IMR-90 (cell line): ENCODE data around the gene KRABD2.

Source experiments
- ATAC-seq: fragments of 200-7000 bp; cut with Tn5 transposase; 2 replicates; pipeline ENCODE4 v1.9.1; 2020; ENCODE audit warnings: low read depth, mild to moderate bottlenecking, moderate library complexity
- BruUV-seq: library from RNA; stranded (reverse); fragments of 400-500 nt; replicated peaks from 2 replicates; lab custom pipeline; 2021; lab: Mats Ljungman, UMichigan
- CTCF ChIA-PET: fragments of 300-600 bp; formaldehyde crosslinking; extraction: SDS; loops from one replicate; lab custom pipeline; 2021; ENCODE audit warnings: antibody characterized with exemption; lab: Yijun Ruan, JAX
- POLR2A ChIA-PET: fragments of 300-600 bp; sonication (Branson Sonifier 250); formaldehyde crosslinking; loops from one replicate; lab custom pipeline; 2022; ENCODE audit warnings: antibody characterized with exemption; ENCODE audit not compliant: unreplicated experiment; lab: Charles Lee
- DNase-seq: peaks from one replicate; pipeline ENCODE4 v3.0.0; 2013
- H2AFZ ChIP-seq: replicated peaks from 2 replicates; pipeline ENCODE3; 2013; ENCODE audit warnings: low read length, mild to moderate bottlenecking; ENCODE audit not compliant: poor library complexity
- H2AK5ac ChIP-seq: 2 replicates; pipeline ENCODE4 v1.6.1; 2013; ENCODE audit warnings: low read depth, low read length, inconsistent platforms
- H2AK9ac ChIP-seq: replicated peaks from 2 replicates; pipeline ENCODE3; 2013; ENCODE audit warnings: mild to moderate bottlenecking, low read depth, low read length, moderate library complexity; ENCODE audit not compliant: poor library complexity
- H2BK120ac ChIP-seq: 2 replicates; pipeline ENCODE4 v1.6.1; 2013; ENCODE audit warnings: low read depth, low read length, inconsistent platforms
- H2BK15ac ChIP-seq: 3 replicates; pipeline ENCODE4 v1.6.1; 2013; ENCODE audit warnings: low read depth, low read length, inconsistent platforms
- H2BK20ac ChIP-seq: 2 replicates; pipeline ENCODE4 v1.6.1; 2013; ENCODE audit warnings: low read depth, mild to moderate bottlenecking, inconsistent platforms, low read length, moderate library complexity
- H2BK5ac ChIP-seq: 2 replicates; pipeline ENCODE4 v1.6.1; 2013; ENCODE audit warnings: mild to moderate bottlenecking, low read depth, low read length, inconsistent platforms; ENCODE audit not compliant: poor library complexity, severe bottlenecking
- H3K14ac ChIP-seq: replicated peaks from 2 replicates; pipeline ENCODE4 v1.6.1; 2013; ENCODE audit warnings: low read depth, low read length, inconsistent platforms
- H3K18ac ChIP-seq: 2 replicates; pipeline ENCODE4 v1.6.1; 2013; ENCODE audit warnings: low read depth, low read length, control low read depth
- H3K23ac ChIP-seq: 2 replicates; pipeline ENCODE4 v1.6.1; 2013; ENCODE audit warnings: low read depth, low read length, inconsistent platforms
- H3K27ac ChIP-seq: 2 replicates; pipeline ENCODE4 v1.5.1; 2013; ENCODE audit warnings: mild to moderate bottlenecking, control low read depth, low read length; ENCODE audit not compliant: insufficient read depth
- H3K27me3 ChIP-seq: 2 replicates; pipeline ENCODE4 v1.6.1; 2013; ENCODE audit warnings: low read length; ENCODE audit not compliant: control insufficient read depth, insufficient read depth
- H3K36me3 ChIP-seq: 2 replicates; pipeline ENCODE4 v1.6.1; 2013; ENCODE audit warnings: low read length, mixed read lengths; ENCODE audit not compliant: control insufficient read depth, insufficient read depth
- H3K4ac ChIP-seq: 2 replicates; pipeline ENCODE4 v1.6.1; 2013; ENCODE audit warnings: low read depth, low read length, inconsistent platforms
- H3K4me1 ChIP-seq: 2 replicates; pipeline ENCODE4 v1.6.1; 2013; ENCODE audit warnings: low read length, mixed read lengths; ENCODE audit not compliant: control insufficient read depth, insufficient read depth
- H3K4me2 ChIP-seq: 2 replicates; pipeline ENCODE4 v1.6.1; 2013; ENCODE audit warnings: low read depth, mild to moderate bottlenecking, control low read depth, low read length, moderate library complexity
- H3K4me3 ChIP-seq: 2 replicates; pipeline ENCODE4 v1.5.1; 2013; ENCODE audit warnings: low read depth, mild to moderate bottlenecking, control low read depth, low read length, moderate library complexity; ENCODE audit not compliant: insufficient read depth
- H3K56ac ChIP-seq: 2 replicates; pipeline ENCODE4 v1.6.1; 2013; ENCODE audit warnings: low read length, inconsistent platforms; ENCODE audit not compliant: insufficient read depth; ENCODE audit errors: extremely low read depth
- H3K79me1 ChIP-seq, 2 experiments: 2 replicates each; pipeline ENCODE4 v1.6.1; 2013; ENCODE audit warnings: low read length in 2 of 2, inconsistent platforms in 1 of 2, low read depth in 1 of 2
- H3K9ac ChIP-seq: 2 replicates; pipeline ENCODE4 v1.6.1; 2013; ENCODE audit warnings: low read depth, low read length, control low read depth
- H3K9me1 ChIP-seq: 2 replicates; pipeline ENCODE4 v1.6.1; 2013; ENCODE audit warnings: low read length, inconsistent platforms; ENCODE audit not compliant: insufficient read depth
- H3K9me3 ChIP-seq: 2 replicates; pipeline ENCODE4 v1.6.1; 2013; ENCODE audit warnings: low read length; ENCODE audit not compliant: control insufficient read depth, insufficient read depth
- H4K20me1 ChIP-seq: 2 replicates; pipeline ENCODE4 v1.6.1; 2013; ENCODE audit warnings: low read length, inconsistent platforms; ENCODE audit not compliant: insufficient read depth
- H4K5ac ChIP-seq: 2 replicates; pipeline ENCODE4 v1.6.1; 2013; ENCODE audit warnings: mild to moderate bottlenecking, low read depth, low read length, control low read depth
- H4K8ac ChIP-seq, 2 experiments: 2 replicates each; pipeline ENCODE4 v1.6.1; 2013; ENCODE audit warnings: low read depth in 2 of 2, low read length in 2 of 2, control low read depth in 1 of 2, inconsistent platforms in 1 of 2
- H4K91ac ChIP-seq: 2 replicates; pipeline ENCODE4 v1.6.1; 2013; ENCODE audit warnings: low read depth, low read length, inconsistent platforms; ENCODE audit not compliant: insufficient read depth
- CTCF ChIP-seq: conservative IDR thresholded peaks from 2 replicates; pipeline ENCODE4 v1.5.1; 2012; ENCODE audit warnings: mild to moderate bottlenecking, low read depth, low read length, improper control_type of control experiment
- MXI1 ChIP-seq: IDR thresholded peaks from 2 replicates; pipeline ENCODE4 v1.6.1; 2012; ENCODE audit warnings: low read depth, mild to moderate bottlenecking, low read length, moderate library complexity, borderline replicate concordance
- WGBS, 2 experiments: methylation state at CpG; one replicate each; pipeline versions ENCODE4 v1.1.5 to v1.1.7; 2013; ENCODE audit warnings: missing lambda C conversion rate in 2 of 2; ENCODE audit not compliant: insufficient read length in 1 of 2; ENCODE audit errors: extremely low coverage in 2 of 2; 5-methylcytosine and 5-hydroxymethylcytosine counted together
- dilution Hi-C: fragments of 300-500 bp; cut with HindIII; formaldehyde crosslinking; loops from one replicate; pipeline ENCODE4 v1.14.3; 2018; ENCODE audit warnings: low sequenced_read_pairs; ENCODE audit not compliant: unreplicated experiment
- in situ Hi-C: fragments of 300-500 bp; cut with MboI; formaldehyde crosslinking; loops from 3 replicates; pipeline ENCODE4 v1.14.3; 2019; ENCODE audit warnings: low sequenced_read_pairs, inconsistent platforms, mixed read lengths
- intact Hi-C: fragments of 100-400 bp; cut with micrococcal nuclease; formaldehyde crosslinking; loops from 2 replicates; pipeline ENCODE4 v1.10.0; 2022

Gene KRABD2

DNA sequence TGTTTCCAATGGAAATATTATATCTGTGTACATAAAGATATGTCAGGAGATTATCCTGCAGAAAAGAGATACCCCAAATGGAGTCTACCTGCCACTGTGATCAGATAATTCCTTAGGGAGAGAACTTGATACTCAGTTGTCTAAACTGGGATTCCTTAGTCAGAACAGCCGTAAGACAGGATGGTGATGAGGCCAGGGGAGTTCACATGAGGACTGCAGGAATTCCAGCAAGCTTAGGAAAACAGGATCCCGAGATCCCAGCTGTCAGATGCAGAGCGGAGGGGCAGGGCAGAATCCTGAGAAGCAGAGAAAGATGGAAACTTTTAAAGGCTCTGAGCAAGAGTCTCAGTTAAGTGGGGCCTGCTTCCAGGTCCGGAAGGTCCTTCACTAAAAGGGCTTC, 4.7 kb downstream of the KRABD2 start:
- 81% methylated on average over 3 of the region's 4 CpGs; no CpG with 5 or more reads in 1 of the 2 experiments for WGBS, 2 experiments
- dilution Hi-C loops, result no loop called here
- H2AFZ ChIP-seq, result no peak overlapping the region

More for the DNA sequence above, 4.7 kb downstream of the KRABD2 start:
- ATAC-seq (no peak), DNase-seq (peak; percentile 45)
- no peak overlapping the region for H3K4me3 ChIP-seq
- TF ChIP-seq MXI1 (no peak), CTCF (no peak)
- BruUV-seq, result no TSS peak
- H3K23ac ChIP-seq, result no peak overlapping the region
- H2AK5ac ChIP-seq, result no peak overlapping the region
- no peak overlapping the region for H4K91ac ChIP-seq
- intact Hi-C loops (no loop called here), in situ Hi-C loops (no loop called here)
- H2BK20ac ChIP-seq, result no peak overlapping the region
- no peak overlapping the region for H2BK5ac ChIP-seq
- peaks cover 14% of the 10 kb centered on the region for H3K36me3 ChIP-seq
- H2BK120ac ChIP-seq, result no peak overlapping the region
- peaks cover 8 to 14% of the 10 kb centered on the region in 2 experiments for H3K79me1 ChIP-seq
- no peak overlapping the region for H3K4me2 ChIP-seq
- H3K14ac ChIP-seq, result no peak overlapping the region
- no peak overlapping the region for H3K27ac ChIP-seq
- H3K9me1 ChIP-seq, result peaks cover 9% of the 10 kb centered on the region; the same call in 1 of the 2 replicates
- H4K8ac ChIP-seq, result no peak overlapping the region
- no peak overlapping the region for H3K56ac ChIP-seq
- H3K18ac ChIP-seq, result no peak overlapping the region
- no peak overlapping the region for H4K5ac ChIP-seq
- no peak overlapping the region for H2BK15ac ChIP-seq
- H3K27me3 ChIP-seq, result no peaks in the 10 kb centered on the region
- POLR2A ChIA-PET, result no interaction called here
- peak overlapping the region; percentile 28 for H2AK9ac ChIP-seq
- H4K20me1 ChIP-seq, result peaks cover 2% of the 10 kb centered on the region; the same call in 1 of the 2 replicates
- H3K4ac ChIP-seq, result no peak overlapping the region
- H3K4me1 ChIP-seq, result peaks cover 5% of the 10 kb centered on the region
- H3K9ac ChIP-seq, result no peak overlapping the region
- H3K9me3 ChIP-seq, result no peaks in the 10 kb centered on the region
- CTCF ChIA-PET, result no interaction called here
